ENCODE results near the gene ZGLP1.
A peak's percentile ranks its signal among the peaks of the same experiment; 100 is the strongest.
"Not testable (repeated sequence)": the region's sequence is repeated elsewhere in the genome, so short reads cannot be mapped to it uniquely, and the experiment has no call there.

Gene ZGLP1

DNA sequence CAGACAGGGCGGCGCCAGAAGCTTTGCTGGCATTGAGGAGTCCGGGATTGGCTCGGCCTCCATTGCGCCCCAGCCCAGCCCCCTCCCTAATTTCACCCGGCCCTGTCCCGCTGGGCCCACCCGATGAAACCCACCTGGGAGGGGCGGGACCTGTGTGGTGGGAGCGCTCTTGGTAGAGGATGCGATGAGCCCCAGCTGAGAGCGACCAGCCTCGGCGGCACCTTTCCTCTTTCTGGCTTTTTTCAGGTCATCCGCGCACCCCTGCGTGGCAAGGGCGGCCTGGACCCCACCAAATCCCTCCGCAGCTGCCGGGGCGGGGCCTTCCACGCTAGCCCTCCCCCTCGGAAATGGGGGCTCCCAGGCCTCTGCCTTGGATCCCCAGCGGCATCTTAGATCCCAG lies at the start of gene ZGLP1:
Gene ZGLP1 (minus strand): TSS at position 393 of the 400 bp plus-strand sequence.
- DNase-seq (ENCODE audit: low read depth in 1 of 2, low spot score in 1 of 2): no peak

DNA sequence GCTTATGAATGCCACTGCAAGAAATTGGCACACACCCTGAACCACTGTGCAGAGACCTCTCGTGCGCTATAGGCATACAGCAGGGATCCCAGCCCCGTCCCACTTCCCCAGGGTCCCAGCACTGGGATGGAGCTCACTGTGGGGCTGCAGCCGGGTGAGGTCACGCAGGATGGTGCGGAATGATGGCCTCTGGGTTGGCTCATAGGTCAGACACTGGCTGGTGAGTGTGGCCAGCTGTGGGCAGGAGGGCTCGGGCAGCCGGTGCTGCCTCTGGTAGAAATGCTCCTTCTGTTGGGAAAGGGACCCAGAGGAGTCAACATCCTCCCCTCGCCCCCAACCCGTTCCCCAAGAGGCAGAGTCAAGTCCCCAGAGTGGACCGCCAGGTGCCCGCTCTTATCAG lies 46.8 kb upstream of the ZGLP1 start:
- no peak for DNase-seq (ENCODE audit: low read depth in 1 of 2, low spot score in 1 of 2)

DNA sequence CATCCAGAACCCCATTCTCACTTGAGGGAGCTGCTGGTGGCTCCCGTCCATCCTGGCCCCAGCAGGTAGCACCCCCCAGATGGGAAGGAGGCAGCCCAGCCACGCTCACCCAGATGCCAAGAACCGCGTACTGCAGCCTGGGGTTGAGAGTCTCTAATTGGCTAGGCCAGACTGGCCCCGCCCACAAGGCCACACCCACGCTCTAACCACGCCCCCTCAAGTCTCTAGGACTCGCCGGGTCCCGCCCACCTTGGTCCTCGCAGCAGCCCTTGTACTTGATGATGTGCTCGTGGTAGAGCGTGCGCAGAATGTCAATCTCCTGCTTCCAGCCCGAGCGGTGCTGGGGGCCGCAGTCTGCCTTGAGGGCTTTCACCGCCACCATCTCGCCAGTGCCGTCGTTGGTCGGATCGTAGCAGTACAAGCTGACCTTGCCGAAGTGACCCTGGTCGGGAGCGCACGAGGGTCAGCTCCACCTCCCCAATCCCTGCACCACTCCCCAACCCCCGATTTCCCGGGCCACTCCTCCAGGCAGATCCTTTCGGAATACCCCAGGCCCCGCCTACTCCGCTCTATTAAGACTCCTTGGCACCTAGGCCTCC lies 44.3 kb upstream of the ZGLP1 start:
- DNase-seq (ENCODE audit: low read depth in 1 of 2, low spot score in 1 of 2): peak in 1 of 2 donors; percentile 43

DNA sequence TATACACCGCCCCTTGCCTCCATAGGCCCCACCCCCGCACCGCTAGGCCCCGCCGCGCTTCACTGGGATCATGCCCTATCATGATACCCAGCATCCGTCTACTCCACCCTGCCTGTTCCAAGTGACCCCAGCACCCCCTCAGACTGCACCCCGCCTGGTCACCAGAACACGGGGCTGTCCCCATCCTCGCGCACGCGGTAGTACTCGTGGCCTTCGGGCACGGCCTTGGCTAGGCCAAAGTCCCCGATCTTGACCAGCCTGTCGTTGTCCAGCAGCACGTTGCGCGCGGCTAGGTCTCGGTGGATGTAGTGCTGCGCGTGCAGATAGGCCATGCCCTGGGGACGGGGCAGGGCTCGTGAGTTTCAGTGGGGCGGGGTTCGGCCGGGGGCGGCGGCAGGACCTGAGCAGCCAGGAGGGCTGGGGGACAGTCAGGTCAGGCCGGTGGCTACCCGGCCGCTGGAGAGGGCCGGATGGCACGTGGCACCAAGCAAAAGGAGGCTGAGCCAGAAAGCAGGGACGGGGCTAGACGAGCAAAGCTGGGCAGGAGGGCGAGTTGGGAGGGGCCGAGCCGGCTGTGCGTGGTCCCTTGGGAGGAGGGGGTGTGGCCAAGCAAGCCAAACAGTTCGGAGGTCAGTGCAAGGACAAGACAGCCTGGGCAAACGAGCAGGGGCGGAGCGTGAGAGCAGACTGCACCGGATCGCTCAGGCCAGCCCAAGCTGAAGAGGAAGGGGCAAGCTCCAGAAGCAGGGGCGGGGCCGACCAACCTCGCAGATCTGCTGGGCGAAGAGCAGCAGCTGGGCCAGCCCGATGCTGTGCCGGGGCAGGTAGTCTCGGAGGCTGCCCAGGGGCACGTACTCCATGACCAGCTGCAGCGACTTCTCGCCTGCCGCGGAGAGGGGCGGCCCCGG lies 43.4 kb upstream of the ZGLP1 start:
- no peak for DNase-seq (ENCODE audit: low read depth in 1 of 2, low spot score in 1 of 2)

DNA sequence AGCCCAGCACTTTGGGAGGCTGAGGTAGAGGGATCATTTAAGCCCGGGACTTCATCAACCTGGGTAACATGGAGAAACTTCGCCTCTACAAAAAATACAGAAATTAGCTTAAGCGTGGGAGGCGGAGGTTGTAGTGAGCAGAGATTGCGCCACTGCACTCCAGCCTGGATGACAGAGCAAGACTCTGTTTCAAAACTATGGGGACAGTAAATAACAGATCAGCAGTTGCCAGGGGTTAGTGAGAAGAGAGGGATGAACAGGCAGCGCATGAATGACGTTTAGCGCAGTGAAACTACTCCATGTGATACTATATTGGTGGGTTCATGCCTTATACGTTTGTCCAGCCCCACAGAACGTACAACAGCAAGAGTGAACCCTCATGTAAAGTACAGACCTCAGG lies 36.9 kb upstream of the ZGLP1 start:
- DNase-seq (ENCODE audit: low read depth in 1 of 2, low spot score in 1 of 2): no peak

DNA sequence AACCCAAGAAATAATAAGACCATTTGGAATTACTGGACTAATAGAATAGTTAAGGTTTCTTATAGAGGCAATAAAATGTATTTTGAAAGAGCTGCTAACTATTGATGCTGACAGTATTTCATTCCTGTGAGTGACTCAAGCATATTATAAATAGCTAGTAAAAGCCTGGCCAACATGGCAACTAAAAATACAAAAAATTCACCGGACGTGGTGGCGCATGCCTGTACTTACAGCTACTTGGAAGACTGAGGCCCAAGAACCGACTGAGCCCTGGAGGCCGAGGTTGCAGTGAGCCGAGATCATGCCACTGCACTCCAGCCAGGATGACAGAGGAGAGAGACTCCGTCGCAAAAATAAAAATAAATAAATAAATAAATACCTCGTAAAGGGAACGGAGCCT lies 35.2 kb upstream of the ZGLP1 start:
- DNase-seq (ENCODE audit: low read depth in 1 of 2, low spot score in 1 of 2): no peak

DNA sequence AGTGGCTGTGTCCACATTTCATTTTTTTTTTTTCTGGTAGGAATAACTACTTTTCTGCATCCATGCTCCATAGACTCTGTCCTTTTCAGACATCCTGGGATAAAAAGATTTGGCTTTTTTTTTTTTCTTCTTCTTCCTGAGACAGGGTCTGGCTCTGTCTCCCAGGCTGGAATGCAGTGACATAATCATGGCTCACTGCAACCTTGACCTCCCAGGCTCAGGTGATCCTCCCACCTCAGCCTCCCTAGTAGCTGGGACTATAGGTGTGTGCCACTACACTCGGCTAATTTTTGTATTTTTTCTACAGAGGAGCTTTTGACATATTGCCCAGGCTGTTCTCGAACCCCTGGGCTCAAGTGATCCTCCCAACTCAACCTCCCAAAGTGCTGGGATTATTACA lies 33.9 kb upstream of the ZGLP1 start:
- no peak for DNase-seq (ENCODE audit: low read depth in 1 of 2, low spot score in 1 of 2)

DNA sequence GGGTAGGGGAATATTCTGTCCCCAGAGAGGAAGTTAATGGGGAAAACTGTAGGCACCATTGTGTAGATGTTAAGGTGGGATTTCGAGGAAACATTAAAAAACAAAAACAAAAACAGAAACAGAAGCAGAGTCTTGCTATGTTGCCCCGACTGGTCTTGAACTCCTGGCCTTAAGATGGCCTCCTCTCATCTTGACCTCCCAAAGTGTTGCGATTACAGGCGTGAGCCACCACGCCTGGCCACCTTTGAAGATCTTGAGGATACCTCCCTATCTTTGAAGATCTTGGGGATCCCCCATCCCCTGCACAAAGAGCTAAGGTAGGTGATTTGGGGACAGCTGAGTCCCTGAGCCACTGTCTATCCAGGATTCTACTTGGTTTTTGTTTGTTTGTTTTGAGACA lies 30.4 kb upstream of the ZGLP1 start:
- DNase-seq (ENCODE audit: low read depth in 1 of 2, low spot score in 1 of 2): no peak

DNA sequence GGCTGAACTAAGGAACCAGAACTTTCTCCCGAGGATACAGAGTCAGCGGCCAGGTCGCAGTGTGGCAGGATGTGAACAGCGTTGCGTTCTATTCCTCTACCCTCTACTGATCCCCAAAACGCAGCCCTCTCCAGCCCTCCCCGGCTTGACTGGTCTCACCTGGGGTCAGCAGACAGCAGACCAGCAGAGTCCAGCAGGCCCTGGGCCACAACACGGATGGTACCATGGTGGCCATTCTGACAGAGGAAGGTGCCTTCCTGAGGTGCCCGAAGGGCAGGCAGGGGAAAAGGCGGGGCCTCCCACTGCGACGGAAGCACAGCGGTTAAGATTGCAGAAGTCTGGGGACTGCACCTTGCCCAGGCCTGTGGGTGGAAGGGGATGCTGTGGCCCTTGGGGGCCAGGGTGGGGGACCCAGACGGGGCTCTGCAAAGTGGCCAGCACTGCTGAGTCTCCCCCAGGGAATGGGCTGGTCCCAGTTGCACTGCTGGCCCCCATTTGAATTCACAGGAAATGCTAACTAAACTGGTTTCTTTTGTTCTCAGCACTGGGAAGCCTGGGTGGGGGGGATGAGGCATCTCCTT lies 29.9 kb upstream of the ZGLP1 start, which contains the start of gene ICAM3:
Gene ICAM3 (minus strand): TSS at position 245 of the 581 bp plus-strand sequence. CDS start 10 bp downstream, at position 235.
- DNase-seq (ENCODE audit: low read depth in 1 of 2, low spot score in 1 of 2): peak; percentile 33 to 48

DNA sequence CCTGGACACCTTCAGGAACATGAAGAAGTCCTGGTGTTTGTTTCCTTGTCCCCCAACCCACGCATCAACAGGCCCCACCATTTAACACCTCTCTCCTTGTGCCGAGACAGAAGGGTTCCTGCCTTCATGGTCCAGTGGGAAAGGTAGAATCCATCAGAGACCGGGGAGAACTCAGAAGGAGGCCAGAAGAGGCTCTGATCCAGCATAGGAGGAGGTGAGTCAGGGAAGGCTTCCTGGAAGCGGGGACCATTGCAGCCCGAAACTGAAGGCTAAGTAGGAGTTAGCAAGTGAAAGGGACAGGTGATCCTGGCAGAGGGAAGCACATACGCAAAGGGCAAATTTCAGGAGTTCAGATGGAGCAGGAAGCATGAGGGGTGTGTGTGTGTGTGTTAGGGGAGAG lies 29.3 kb upstream of the ZGLP1 start:
- DNase-seq (ENCODE audit: low read depth in 1 of 2, low spot score in 1 of 2): no peak

DNA sequence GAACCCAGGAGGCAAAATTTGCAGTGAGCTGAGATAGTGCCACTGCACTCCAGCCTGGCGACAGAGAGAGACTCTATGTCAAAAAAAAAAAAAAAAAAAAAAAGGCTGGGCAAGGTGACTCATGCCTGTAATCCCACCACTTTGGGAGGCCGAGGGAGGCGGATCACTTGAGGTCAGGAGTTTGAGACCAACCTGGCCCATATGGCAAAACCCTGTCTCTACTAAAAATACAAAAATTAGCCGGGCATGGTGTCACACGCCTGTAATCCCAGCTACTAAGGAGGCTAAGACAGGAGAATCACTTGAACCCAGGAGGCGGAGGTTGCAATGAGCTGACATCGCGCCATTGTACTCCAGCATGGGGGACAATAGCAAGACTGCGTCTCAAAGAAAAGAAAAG lies 27.1 kb upstream of the ZGLP1 start:
- not testable (repeated sequence) for DNase-seq (ENCODE audit: low read depth in 1 of 2, low spot score in 1 of 2)

DNA sequence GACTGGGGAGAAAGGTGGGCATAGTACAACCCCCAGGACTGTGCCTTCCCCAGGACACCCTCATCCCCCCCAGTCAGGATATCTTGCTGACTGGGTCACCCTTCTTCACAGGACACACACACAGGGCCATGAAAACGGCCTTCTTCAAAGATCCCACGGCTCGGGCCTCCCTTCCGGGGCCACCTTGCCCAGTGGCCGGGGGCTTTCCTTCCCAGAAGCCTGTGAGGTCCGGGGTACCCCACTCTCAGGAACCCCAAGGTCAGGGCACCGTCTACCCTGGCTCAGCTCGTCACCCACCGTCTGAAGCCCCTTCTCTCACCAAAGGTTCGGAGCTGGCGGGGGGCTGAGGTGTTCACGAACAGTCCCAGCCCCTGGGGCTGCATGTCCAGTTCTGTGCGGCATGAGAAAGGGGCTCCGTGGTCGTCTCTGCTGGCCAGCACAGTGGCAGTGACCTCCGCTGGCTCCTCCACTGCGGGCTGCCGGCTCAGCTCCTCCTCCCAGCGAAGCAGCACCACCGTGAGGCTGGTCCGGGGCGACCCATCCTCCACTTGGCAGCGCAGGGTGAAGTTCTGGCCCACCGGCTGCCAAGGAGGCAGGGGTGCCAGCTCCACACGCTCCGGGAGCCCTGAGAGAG lies 25.9 kb upstream of the ZGLP1 start:
- no peak for DNase-seq (ENCODE audit: low read depth in 1 of 2, low spot score in 1 of 2)

DNA sequence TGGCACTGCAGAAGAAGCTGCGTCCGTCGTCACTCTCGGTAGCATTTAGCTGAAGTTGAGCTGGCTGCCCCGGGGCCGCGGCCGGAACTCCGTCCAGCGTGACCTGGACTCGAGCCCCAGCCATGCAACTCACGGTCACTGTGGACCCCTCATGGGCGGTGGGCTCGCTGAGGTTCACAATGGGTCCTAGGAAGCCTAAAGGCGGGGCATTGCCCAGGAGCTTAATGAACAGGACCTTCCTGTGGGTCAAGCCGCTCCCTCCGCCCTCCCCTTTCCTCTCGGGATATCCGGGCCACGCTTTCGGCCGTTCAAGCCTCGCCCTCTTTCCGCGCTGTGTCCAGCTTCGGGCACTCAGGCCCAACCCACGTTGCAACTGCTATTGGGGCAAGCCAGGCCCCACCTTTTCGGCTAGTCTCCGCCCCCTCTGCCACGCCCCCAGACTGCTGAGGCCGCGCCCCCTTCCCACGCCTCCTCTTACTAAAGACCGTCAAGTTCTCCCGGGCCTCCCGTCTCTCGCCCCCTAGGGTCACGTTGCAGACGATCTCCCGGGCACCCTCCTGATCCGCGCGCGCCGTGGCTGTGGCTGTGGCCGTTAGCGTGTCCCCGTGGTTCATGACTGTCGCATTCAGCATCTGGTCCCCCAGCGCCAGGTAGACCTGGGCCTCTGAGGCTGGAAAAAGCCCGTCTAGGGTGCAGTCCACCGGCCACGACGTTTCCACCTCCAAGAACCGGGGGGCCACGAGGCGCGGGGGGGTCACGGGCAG lies 25.2 kb upstream of the ZGLP1 start:
- peak in 1 of 2 donors; percentile 25 for DNase-seq (ENCODE audit: low read depth in 1 of 2, low spot score in 1 of 2)

DNA sequence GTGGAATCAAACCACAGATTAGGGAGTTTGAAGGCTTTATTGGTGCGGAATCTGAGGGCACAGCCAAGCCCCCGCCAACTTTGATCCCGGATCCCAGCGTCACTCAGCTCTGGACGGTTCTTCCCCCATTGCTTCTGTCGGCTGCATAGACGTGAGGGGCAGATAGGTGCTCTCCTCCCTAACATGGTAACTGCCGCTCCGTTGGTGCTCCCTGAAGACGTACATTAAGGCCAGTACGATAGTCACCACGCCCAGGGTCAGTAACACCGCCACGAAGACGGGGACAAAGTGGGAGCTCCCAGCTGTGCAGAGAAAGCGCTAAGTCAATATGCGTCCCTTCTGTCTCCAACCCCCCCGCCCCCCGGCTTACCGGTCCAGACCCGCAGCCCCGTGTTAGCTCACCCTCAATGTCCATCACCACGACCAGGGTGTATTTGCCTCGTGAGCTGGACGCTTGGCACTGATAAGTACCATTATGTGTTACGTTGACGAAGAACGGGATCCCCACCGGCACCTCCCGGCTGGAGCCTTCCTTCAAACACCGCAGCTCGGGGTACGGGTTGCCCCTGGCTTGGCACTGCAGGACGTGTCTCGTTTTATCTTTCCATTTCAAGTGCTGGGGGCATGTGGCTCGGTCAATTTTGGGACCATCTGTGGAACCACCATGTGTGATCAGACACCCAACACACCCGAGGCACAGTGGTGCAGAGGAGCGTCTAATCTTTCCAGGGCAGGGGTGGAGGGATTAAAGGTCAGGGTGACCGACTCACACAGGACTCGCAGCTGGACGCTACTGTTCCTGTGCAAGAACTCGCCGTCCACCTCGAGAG lies 24.4 kb upstream of the ZGLP1 start:
- DNase-seq (ENCODE audit: low read depth in 1 of 2, low spot score in 1 of 2): no peak

DNA sequence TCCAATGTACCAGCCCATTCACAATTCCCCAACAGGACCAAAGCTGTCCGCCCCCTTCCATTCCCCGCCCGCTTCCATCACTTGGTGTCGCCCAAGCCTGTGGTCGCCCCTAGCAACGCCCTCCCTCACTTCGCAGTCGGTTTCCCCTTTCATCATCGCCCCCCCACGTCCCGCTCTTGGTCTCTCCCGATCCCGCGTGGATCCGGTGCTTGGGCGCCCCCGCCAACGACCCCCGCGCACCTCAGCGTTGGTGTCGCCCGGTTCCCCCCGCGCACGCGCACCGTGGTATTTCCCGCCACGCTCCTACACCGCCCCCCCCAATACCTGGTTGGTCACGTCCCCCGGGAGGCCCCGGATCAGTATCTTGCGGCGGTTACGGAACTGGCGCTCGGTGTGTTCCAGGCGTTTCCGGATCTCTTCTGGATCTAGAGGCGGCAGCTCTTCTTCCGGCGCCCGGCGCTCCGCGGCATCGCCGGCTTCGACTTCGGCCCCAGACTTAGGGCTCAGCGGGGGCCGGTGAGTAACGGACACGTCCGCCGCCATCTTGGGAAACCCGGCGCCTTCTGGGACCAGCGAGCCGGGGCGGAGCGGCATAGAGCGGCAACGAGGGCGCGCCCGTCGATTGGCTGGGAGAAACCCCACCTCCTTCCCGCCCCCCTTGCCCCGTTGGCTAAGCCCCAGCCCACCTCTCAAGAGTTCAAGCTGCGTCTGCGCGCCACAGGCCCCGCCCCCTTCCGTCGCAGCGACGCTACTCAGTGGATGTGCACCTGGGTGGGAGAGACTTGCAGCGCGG lies 23.5 kb upstream of the ZGLP1 start, which contains the start of gene RAVER1:
Gene RAVER1 (minus strand): TSS at position 565 of the 793 bp plus-strand sequence. CDS start 22 bp downstream, at position 543.
- DNase-seq (ENCODE audit: low read depth in 1 of 2, low spot score in 1 of 2): peak; percentile 96 to 97

DNA sequence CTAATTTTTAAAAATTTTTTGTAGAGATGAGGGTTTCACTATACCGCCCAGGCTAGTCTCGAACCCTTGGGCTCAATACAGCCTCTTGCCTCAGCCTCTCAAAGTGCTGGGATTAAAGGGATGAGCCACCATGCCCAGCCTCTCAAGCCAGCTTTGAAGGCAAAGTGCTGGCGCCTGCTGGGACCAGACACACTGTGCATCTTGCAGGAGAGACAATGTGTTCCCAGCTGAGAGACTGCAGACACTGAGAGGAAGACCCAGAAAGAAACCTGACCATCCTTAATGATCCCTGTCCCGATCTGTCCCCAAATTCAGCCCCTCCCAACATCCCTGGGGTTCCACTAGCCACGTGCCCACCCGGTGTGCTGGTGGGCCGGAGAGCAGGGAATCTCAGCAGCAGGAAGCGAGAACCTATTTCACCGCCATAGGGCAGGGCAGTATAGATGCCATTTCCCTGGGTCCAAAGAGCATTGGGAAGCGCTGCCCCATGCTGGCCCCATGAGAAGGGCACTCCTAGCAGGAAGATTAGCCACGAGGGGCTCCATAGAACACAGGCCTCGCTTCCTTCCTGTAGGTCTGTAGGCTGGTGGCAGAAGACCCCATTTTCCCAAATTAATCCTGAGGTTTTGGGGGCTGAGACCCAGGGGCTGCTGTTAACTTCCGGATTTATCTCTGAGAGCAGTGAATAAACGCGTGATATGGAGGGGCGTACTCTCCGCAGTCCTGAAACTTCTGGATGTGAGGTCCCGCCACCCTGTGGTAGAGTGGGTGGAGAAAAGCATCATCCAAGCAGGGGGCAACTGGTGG lies 22.7 kb upstream of the ZGLP1 start:
- DNase-seq (ENCODE audit: low read depth in 1 of 2, low spot score in 1 of 2): no peak

DNA sequence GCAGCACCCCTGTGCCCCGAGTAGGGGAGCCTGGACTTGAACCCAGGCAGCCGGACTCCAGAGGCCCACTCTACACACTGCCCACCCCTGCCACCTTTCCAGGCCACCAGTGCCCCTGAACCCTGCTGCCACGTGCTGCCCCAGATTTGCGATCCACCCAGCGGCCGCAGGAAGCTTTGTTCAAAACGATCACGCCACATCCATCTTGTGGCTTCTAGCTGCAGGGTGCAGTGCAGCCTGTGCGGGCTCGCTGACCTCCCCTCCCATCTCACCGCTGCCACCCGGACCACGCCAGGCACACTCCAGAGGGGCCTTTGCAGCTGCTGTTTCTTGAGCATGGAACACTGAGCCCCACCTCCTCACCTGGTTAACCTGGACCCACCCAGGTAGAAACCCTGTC lies 19.9 kb upstream of the ZGLP1 start:
- no peak for DNase-seq (ENCODE audit: low read depth in 1 of 2, low spot score in 1 of 2)
